ENCODE results near the gene BTBD17. TPM values are rescaled to one million over a fixed set of nuclear protein-coding genes. Genes with fewer than 3 reads are reported as not detected.

The BTBD17 gene
- polyA plus RNA-seq, 2 of the 4 experiments (the other 2 are of a cell fraction): not detected

- ChIA-PET POLR2A (no interaction called here), CTCF (interaction anchor here (0.6 to 34.5 kb wide), 6 partner anchors 7 to 60 kb away, joined by 3 to 674 read pairs (median 6); partner anchors contain the start of genes BTBD17 and GPR142)
- ATAC-seq (peak; percentile 4 to 23; a peak in 4 of 6 replicates), FAIRE-seq (no peak), DNase-seq (ENCODE audit: low read depth in 1 of 2, low spot score in 1 of 2) (no peak)
- no peak overlapping the region for H3K27ac ChIP-seq
- no peak overlapping the region for H3K4me3 ChIP-seq
- no peak for TF ChIP-seq BHLHE40 (IDR thresholded peaks at IDR 0.05; ENCODE audit: low read depth, low read length)
- TF ChIP-seq MYC (IDR thresholded peaks at IDR 0.05; ENCODE audit: borderline replicate concordance, low read length): no peak
- no peak for TF ChIP-seq CBX2 (IDR thresholded peaks at IDR 0.05; ENCODE audit: borderline replicate concordance, low read depth)
- no peak for TF ChIP-seq KDM1A (IDR thresholded peaks at IDR 0.05; ENCODE audit: low read depth)
- no peak for TF ChIP-seq HMGXB4 (CRISPR knock-in tag; IDR thresholded peaks at IDR 0.05; ENCODE audit: borderline replicate concordance)
- TF ChIP-seq ZC3H11A (IDR thresholded peaks at IDR 0.05): no peak
- no peak for TF ChIP-seq USF2 (IDR thresholded peaks at IDR 0.05)
- WGBS (ENCODE audit: missing lambda C conversion rate): 63% methylated on average over 10 of the region's 10 CpGs
- peak overlapping the region; percentile 60 for H3K4me2 ChIP-seq
- H3K4me1 ChIP-seq: peaks cover 18% of the 10 kb centered on the region; the same call in 1 of the 3 replicates
- H3K9me3 ChIP-seq: no peaks in the 10 kb centered on the region
Measured at GRCh38 chr17:74354561-74354960, 7.1 kb downstream of the BTBD17 start.

GRCh38 chr17:74354123-74354522 lies 7.5 kb downstream of the BTBD17 start:
- Histone ChIP-seq H3K4me1 (peaks cover 18% of the 10 kb centered on the region; the same call in 1 of the 3 replicates), H3K4me3 (no peak overlapping the region), H3K27ac (no peak overlapping the region), H3K4me2 (peak overlapping the region; percentile 60), H3K9me3 (no peaks in the 10 kb centered on the region)
- POLR2A ChIA-PET: no interaction called here
- 2% methylated on average over 15 of the region's 29 CpGs for WGBS (ENCODE audit: missing lambda C conversion rate)
- CTCF ChIA-PET: interaction anchor here (0.6 to 34.5 kb wide), 5 partner anchors 10 to 52 kb away, joined by 4 to 674 read pairs (median 7); partner anchors contain the start of genes BTBD17 and GPR142
- DNase-seq (ENCODE audit: low read depth in 1 of 2, low spot score in 1 of 2) (peak; percentile 77 to 82), FAIRE-seq (no peak), ATAC-seq (peak; percentile 46 to 83; a peak in 5 of 6 replicates)
- TF ChIP-seq MAX (IDR thresholded peaks at IDR 0.05) (peak; percentile 69), SMC3 (IDR thresholded peaks at IDR 0.05) (peak; percentile 74), NPAS2 (CRISPR knock-in tag; IDR thresholded peaks at IDR 0.05; ENCODE audit: borderline replicate concordance) (no peak), CTCF (IDR thresholded peaks at IDR 0.05) (peak; percentile 87), RAD21 (conservative IDR thresholded peaks at IDR 0.05 in 1 of 2, IDR thresholded peaks at IDR 0.05 in 1 of 2) (peak; percentile 54 to 56)

- Histone ChIP-seq H3K9me3 (no peaks in the 10 kb centered on the region), H3K4me3 (no peak overlapping the region), H3K27ac (no peak overlapping the region), H3K4me2 (peak overlapping the region; percentile 60), H3K4me1 (peaks cover 18% of the 10 kb centered on the region; the same call in 1 of the 3 replicates)
- ChIA-PET CTCF (interaction anchor here (0.8 to 34.5 kb wide), 11 partner anchors 9 to 179 kb away, joined by 3 to 674 read pairs (median 7); partner anchors contain the start of genes BTBD17 and GPR142), POLR2A (no interaction called here)
- ATAC-seq (no peak), DNase-seq (ENCODE audit: low read depth in 1 of 2, low spot score in 1 of 2) (no peak), FAIRE-seq (no peak)
- 61% methylated on average over 10 of the region's 10 CpGs for WGBS (ENCODE audit: missing lambda C conversion rate)
- no peak for TF ChIP-seq MYC (IDR thresholded peaks at IDR 0.05; ENCODE audit: borderline replicate concordance, low read length)
- no peak for TF ChIP-seq ZC3H11A (IDR thresholded peaks at IDR 0.05)
- no peak for TF ChIP-seq HOXB13 (CRISPR knock-in tag; IDR thresholded peaks at IDR 0.05; ENCODE audit: low read depth)
- TF ChIP-seq EP300 (IDR thresholded peaks at IDR 0.05): no peak
- no peak for TF ChIP-seq EHMT2 (IDR thresholded peaks at IDR 0.05; ENCODE audit: low read depth)
- TF ChIP-seq FOSB (CRISPR knock-in tag; IDR thresholded peaks at IDR 0.05): no peak
- no peak for TF ChIP-seq RAD21 (conservative IDR thresholded peaks at IDR 0.05 in 1 of 2, IDR thresholded peaks at IDR 0.05 in 1 of 2)
- no peak for TF ChIP-seq RNF2 (IDR thresholded peaks at IDR 0.05; ENCODE audit: borderline replicate concordance, low read depth)
- no peak for TF ChIP-seq BHLHE40 (IDR thresholded peaks at IDR 0.05; ENCODE audit: low read depth, low read length)
- no peak for TF ChIP-seq USF2 (IDR thresholded peaks at IDR 0.05)
- no peak for TF ChIP-seq CEBPB (IDR thresholded peaks at IDR 0.05)
- TF ChIP-seq KDM1A (IDR thresholded peaks at IDR 0.05; ENCODE audit: low read depth): no peak
- TF ChIP-seq HDAC2 (IDR thresholded peaks at IDR 0.05): no peak
- no peak for TF ChIP-seq HEYL (CRISPR knock-in tag; IDR thresholded peaks at IDR 0.05)
- TF ChIP-seq CBX2 (IDR thresholded peaks at IDR 0.05; ENCODE audit: borderline replicate concordance, low read depth): no peak
- TF ChIP-seq POLR2AphosphoS2 (conservative IDR thresholded peaks at IDR 0.05; ENCODE audit: low read length): no peak
- no peak for TF ChIP-seq RARB (CRISPR knock-in tag; IDR thresholded peaks at IDR 0.05)
- TF ChIP-seq BCL3 (IDR thresholded peaks at IDR 0.05): no peak
- no peak for TF ChIP-seq HOXA7 (CRISPR knock-in tag; IDR thresholded peaks at IDR 0.05)
Measured at GRCh38 chr17:74353446-74354060, 8.1 kb downstream of the BTBD17 start.

All from A549 (cell line).